ENCODE data around the gene TGFBI.

Gene TGFBI

DNA sequence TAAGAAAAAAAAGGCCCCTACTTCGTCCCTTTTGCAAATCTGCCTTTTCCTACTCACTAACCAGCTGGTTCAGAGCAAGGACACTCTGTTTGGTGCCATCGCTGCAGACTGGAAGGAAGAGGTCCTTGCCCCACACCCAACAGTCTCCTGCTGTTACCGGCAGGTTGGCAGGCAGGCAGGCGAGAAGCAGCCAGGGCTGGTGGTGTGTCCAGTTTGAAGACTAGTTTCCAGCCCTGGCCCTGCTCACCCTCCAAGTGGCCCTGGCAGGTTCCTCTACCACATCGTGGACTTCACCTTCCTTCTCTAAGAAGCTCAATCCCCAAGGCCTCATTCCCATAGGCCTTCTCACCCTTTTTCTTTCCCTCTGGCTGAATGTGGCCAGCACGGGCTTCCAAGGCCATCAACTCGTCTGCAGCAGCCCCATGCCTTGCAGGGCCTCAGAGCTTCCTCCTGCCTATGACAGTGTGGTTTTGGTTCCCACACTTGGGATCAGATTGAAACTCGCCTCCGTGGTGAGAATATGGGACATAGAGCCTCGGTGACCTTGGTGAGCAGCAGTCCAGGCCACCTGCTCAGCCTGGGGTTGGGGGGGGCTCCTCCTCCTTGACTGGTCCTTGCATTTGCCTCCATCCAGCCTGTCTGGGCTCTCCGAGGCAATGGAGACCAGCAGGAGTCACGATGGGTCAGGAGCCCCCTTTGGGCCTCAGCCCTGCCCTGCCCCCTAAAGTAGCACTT, 22.9 kb downstream of the TGFBI start:
- peak; percentile 55 for DNase-seq

GRCh38 chr5:136052692-136053335, 24.0 kb downstream of the TGFBI start:
- peak; percentile 44 for DNase-seq

DNA sequence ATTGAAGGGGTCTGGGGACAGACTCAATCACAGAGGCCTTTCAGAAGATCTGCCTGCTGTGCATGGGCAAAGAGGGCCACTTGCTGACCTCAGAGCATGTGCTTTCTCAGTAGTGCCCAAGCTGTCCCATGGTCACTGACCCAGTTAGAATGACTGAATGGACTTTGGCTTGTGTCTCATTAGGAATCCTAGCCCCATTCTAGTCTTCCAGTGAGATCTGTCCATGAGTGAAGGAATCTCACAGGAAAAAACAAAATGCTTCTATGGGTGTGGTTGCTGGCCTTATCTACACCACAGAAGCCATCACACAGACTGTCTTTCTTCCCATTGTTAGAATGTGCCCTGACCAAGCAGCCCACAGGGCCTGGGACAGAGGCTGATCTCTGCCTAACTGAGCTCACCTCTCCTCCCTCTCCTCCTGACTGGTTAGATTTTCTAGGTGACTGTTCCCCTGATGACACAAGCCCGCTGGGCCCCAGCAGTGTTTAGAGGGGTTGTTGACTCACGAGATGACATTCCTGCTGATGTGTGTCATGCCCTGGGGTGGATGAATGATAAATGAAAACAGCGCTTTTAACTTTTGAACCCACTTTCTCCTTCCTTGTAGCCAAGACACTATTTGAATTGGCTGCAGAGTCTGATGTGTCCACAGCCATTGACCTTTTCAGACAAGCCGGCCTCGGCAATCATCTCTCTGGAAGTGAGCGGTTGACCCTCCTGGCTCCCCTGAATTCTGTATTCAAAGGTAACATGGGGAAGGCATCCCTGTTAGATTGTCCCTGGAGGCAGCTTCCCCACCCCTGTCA, 24.8 kb downstream of the TGFBI start:
- peak; percentile 36 for DNase-seq

- peak; percentile 12 for DNase-seq
Observed at GRCh38 chr5:136054142-136055019, 25.6 kb downstream of the TGFBI start.

GRCh38 chr5:136055612-136056309, 27.0 kb downstream of the TGFBI start:
- peak; percentile 42 for DNase-seq

GRCh38 chr5:136056336-136056735, 27.5 kb downstream of the TGFBI start:
- DNase-seq = no peak

- no peak for DNase-seq
Observed at GRCh38 chr5:136056771-136057335, 28.1 kb downstream of the TGFBI start.

- DNase-seq = no peak
Observed at GRCh38 chr5:136057401-136058038, 28.7 kb downstream of the TGFBI start.

GRCh38 chr5:136058039-136058971, 29.5 kb downstream of the TGFBI start:
- no peak for DNase-seq

DNA sequence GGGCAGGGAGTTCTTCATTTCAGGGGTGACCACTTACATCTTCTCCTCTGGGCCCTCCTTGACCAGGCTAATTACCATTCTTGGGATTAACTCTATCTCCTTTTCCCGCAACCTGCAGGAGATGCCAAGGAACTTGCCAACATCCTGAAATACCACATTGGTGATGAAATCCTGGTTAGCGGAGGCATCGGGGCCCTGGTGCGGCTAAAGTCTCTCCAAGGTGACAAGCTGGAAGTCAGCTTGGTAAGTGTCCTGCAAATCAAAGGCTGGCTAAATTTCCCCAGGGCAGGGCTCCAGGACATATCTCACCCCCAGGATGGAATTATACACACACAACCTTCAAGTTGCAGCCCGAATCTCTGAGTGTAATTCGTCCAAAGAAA, 30.2 kb downstream of the TGFBI start:
- DNase-seq = no peak

- DNase-seq = no peak
Observed at GRCh38 chr5:136060963-136061362, 32.2 kb downstream of the TGFBI start.

DNA sequence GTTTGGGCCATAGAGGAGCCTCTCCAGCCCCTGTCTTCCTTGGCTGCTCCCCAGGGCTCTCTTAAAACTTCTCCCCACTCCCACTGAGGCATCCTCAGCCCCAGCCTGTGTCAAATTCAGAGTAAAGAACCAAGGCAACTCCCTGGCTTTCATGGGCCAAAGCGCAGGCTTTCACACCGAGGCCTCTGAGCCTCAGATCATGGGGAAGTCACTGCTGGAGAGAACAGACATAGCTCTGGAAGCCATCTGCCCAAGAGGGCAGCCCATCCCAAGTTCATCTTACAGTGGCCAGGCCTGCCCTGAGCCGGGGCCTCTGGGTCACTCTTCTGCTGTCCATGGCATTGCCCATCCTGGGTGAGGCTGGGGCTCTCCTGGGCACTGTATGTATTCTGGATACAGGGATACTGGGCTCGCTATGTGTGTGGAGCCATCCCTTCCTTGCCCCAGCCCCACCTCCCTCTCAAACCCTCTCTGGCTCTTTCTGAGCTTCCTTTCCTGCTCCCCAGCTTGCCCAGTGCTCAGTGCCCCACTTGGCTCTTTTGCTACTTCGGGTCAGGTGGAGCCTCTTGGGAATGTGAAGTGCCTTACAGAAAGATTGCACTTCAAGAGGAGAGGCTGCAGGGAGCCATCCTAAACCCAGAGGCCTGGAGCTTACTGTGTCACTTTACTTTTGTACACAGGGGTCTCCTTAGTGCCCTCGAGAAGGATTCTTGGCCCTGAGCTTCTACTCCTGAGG, 33.0 kb downstream of the TGFBI start:
- no peak for DNase-seq

DNA sequence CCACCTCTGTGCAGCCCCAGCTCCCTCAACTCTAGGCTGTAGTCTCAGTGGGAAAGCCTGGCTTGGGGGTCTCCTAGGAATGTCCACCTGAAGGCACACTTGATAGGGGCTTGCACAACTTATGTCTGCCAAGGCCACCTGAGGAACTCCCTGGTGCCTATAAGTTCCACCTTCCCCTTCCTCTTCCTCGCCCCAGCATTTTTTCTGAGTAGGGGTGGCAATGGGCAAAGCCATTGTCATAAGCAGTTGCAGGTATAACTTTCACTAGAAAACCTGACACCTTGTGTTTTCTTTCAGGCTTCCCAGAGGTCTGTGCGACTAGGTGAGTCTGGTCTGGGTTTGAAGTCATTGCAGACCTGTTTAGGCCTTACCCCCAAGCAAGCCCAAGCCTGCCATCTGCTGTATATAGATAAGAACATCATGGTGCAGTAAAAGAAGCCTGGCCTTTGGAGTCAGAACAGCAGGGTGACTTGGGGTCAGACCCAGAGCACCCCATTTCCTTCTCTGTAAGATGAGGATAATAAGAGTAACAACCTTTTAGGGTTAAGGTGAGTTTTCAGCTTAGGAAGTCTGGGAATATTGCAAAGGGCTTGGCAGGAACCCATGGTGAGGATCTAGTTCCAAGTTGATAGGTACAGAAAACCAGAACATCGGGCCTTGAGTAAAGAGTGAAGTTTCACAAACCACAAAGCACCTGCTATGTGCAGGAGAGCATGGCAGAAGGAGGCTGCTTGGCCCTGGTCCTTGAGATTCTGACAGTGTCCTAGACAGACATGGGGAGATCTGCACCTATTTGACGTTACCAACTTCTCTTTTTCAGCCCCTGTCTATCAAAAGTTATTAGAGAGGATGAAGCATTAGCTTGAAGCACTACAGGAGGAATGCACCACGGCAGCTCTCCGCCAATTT, 33.8 kb downstream of the TGFBI start:
- DNase-seq = no peak

DNA sequence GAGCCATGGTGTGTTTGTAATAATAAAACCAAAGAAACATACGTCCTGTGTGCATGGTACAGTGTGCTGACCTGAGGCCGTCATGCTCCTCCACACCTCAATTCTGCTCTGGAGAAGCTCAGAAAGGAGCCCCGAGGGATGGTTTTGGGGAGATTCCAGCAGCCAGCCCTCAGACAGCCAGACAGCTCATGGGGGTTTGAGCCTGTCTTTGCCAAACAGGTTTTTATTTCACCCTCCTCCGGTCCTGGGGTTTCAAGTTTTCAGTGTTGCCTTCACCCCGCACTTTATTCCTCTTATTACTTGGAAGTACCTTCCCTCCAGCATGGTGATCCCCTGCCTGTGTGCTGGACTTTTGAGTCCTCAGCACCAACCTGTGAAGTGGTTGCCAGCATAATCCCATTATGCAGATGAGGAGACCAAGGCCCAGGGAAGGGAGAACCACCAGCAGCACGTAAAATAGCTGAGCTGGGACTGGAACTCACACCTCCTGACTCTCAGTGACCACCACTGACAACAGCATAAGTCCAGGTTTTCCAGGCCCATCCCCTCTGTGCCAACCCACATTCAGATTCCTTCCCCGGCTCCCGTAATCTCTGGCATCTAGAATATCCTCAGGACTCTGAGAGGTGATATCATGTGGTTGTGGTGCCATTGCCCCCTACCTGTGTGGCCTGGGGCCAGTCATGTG, 35.1 kb downstream of the TGFBI start:
- DNase-seq = no peak

DNA sequence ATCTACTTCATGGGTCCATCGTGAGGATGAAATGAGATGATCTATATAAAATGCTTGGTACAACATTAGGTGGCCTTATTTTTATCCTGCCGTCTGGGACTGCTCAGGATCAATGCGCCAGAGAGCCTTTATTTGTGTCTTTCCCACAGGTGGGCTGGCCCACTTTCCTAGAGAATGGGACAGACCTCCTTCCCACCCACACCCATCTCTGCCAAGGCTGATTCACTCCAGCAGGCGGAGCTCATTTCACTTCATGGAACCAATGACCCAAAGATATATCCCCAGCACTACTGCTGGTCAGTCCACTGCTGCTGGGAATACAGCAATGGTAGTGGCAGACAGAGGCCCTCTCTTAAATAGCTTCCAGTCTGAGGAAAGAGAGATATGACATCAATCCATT, 35.7 kb downstream of the TGFBI start:
- no peak for DNase-seq

- DNase-seq = no peak
Observed at GRCh38 chr5:136065588-136065987, 36.8 kb downstream of the TGFBI start.

DNA sequence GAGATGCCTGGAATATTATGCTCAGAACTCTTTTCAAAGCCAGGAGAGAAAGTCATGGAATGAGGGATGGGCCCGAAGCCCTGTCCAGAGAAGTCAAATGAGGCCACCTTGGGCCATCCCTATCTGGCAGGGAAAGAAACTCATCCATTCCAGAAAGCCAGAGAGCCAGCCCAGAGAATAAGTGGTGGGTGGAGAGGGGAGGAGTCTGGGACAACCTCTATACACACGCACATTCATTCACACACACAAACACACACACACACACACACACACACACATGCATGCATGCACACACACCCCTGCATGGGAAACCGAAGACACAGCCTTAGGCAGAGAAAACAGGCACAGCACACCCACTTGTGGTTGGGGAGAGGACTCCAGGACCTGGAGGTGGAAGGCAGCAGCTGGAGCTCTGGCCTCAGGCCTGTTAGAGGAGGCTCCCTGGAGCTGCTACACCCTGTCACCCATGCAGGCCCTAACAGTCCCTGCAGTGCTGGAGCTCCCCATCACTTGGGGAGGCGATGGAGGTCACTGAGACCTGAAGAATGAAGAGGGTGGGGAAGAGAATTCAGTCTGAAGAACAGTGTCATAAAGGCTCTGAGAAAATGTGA, 38.0 kb downstream of the TGFBI start:
- no peak for DNase-seq
